ENCODE measurements around the gene C1S. TPM values are rescaled to one million over a fixed set of nuclear protein-coding genes. Genes with fewer than 3 reads are reported as not detected.

C1S gene
- total RNA-seq, 1 donor from 2014 or later = 2.1 TPM

- H3K9me3 ChIP-seq (ENCODE audit: low read depth) = no peaks in the 10 kb centered on the region
Measured at GRCh38 chr12:7096979-7097378, 36.5 kb downstream of the C1S start.

GRCh38 chr12:7099290-7099996 lies 38.9 kb downstream of the C1S start:
- H3K9ac ChIP-seq = no peak overlapping the region
- H3K27me3 ChIP-seq = no peaks in the 10 kb centered on the region
- no peak for TF ChIP-seq EZH2phosphoT487 (IDR thresholded peaks at IDR 0.05)
- no peak for TF ChIP-seq EZH2 (IDR thresholded peaks at IDR 0.05)
- TF ChIP-seq CTCF (IDR thresholded peaks at IDR 0.05) = no peak
- H3K9me3 ChIP-seq (ENCODE audit: low read depth) = no peaks in the 10 kb centered on the region
- H3K4me3 ChIP-seq = no peak overlapping the region
- no peak overlapping the region for H3K4me2 ChIP-seq
- H3K4me1 ChIP-seq = no peaks in the 10 kb centered on the region
- H2AFZ ChIP-seq (replicated peaks) = no peak overlapping the region
- Mint-ChIP-seq H3K4me1 (peaks cover 2% of the 10 kb centered on the region), H3K36me3 (no peaks in the 10 kb centered on the region), H3K9me3 (no peaks in the 10 kb centered on the region), H3K27me3 (ENCODE audit: insufficient read depth, low read depth) (no peaks in the 10 kb centered on the region), H3K27ac (no peak overlapping the region), H3K4me3 (no peak overlapping the region)
- no peaks in the 10 kb centered on the region for H4K20me1 ChIP-seq (ENCODE audit: low read depth)
- H3K36me3 ChIP-seq = peaks cover 3% of the 10 kb centered on the region
- no peak overlapping the region for H3K27ac ChIP-seq
- H3F3A ChIP-seq (ENCODE audit: low read depth) = no peaks in the 10 kb centered on the region
- no peaks in the 10 kb centered on the region for H3K79me2 ChIP-seq (ENCODE audit: low read depth)
- no peak for DNase-seq (ENCODE audit: low spot score)

More at GRCh38 chr12:7096979-7097378, 36.5 kb downstream of the C1S start:
- H2AFZ ChIP-seq (replicated peaks) = no peak overlapping the region
- no peak overlapping the region for H3K4me3 Mint-ChIP-seq
- no peaks in the 10 kb centered on the region for H3K27me3 Mint-ChIP-seq (ENCODE audit: insufficient read depth, low read depth)
- peaks cover 4% of the 10 kb centered on the region for H3K4me1 Mint-ChIP-seq
- no peak overlapping the region for H3K27ac Mint-ChIP-seq
- no peaks in the 10 kb centered on the region for H3K9me3 Mint-ChIP-seq
- H3K4me1 ChIP-seq = peaks cover 4% of the 10 kb centered on the region
- no peak overlapping the region for H3K27ac ChIP-seq
- H3K36me3 Mint-ChIP-seq = no peaks in the 10 kb centered on the region
- H3F3A ChIP-seq (ENCODE audit: low read depth) = no peaks in the 10 kb centered on the region
- DNase-seq (ENCODE audit: low spot score) = no peak
- no peaks in the 10 kb centered on the region for H3K27me3 ChIP-seq
- H3K4me2 ChIP-seq = no peak overlapping the region
- H3K9ac ChIP-seq = no peak overlapping the region
- H3K79me2 ChIP-seq (ENCODE audit: low read depth) = no peaks in the 10 kb centered on the region
- no peaks in the 10 kb centered on the region for H4K20me1 ChIP-seq (ENCODE audit: low read depth)
- peaks cover 3% of the 10 kb centered on the region for H3K36me3 ChIP-seq
- no peak for TF ChIP-seq CTCF (IDR thresholded peaks at IDR 0.05)
- no peak for TF ChIP-seq EZH2phosphoT487 (IDR thresholded peaks at IDR 0.05)
- no peak for TF ChIP-seq EZH2 (IDR thresholded peaks at IDR 0.05)
- no peak overlapping the region for H3K4me3 ChIP-seq

- Histone ChIP-seq H3K36me3 (peaks cover 3% of the 10 kb centered on the region), H3K9ac (no peak overlapping the region), H3K79me2 (ENCODE audit: low read depth) (no peaks in the 10 kb centered on the region), H3K4me3 (no peak overlapping the region), H3K9me3 (ENCODE audit: low read depth) (no peaks in the 10 kb centered on the region), H3K27me3 (no peaks in the 10 kb centered on the region), H4K20me1 (ENCODE audit: low read depth) (no peaks in the 10 kb centered on the region), H3K4me1 (no peaks in the 10 kb centered on the region), H2AFZ (replicated peaks) (no peak overlapping the region), H3F3A (ENCODE audit: low read depth) (no peaks in the 10 kb centered on the region), H3K4me2 (no peak overlapping the region), H3K27ac (no peak overlapping the region)
- TF ChIP-seq CTCF (IDR thresholded peaks at IDR 0.05) = no peak
- TF ChIP-seq EZH2phosphoT487 (IDR thresholded peaks at IDR 0.05) = no peak
- no peak for TF ChIP-seq EZH2 (IDR thresholded peaks at IDR 0.05)
- Mint-ChIP-seq H3K9me3 (no peaks in the 10 kb centered on the region), H3K4me3 (no peak overlapping the region), H3K4me1 (peaks cover 2% of the 10 kb centered on the region), H3K36me3 (no peaks in the 10 kb centered on the region), H3K27ac (no peak overlapping the region), H3K27me3 (ENCODE audit: insufficient read depth, low read depth) (no peaks in the 10 kb centered on the region)
- no peak for DNase-seq (ENCODE audit: low spot score)
Measured at GRCh38 chr12:7100239-7100638, 39.7 kb downstream of the C1S start.

All from neural progenitor cell (in vitro differentiated cells).